GM12878 (cell line): ENCODE measurements around the gene REEP2. TPM values are rescaled to one million over a fixed set of nuclear protein-coding genes. Genes with fewer than 3 reads are reported as not detected.

Source experiments
- ATAC-seq: fragments of 200-7000 bp; cut with Tn5 transposase; 3 replicates; pipeline ENCODE4 v1.9.1; 2020; ENCODE audit warnings: mild to moderate bottlenecking, moderate library complexity
- BruUV-seq: library from RNA; stranded (reverse); fragments of 400-500 nt; replicated peaks from 2 replicates; lab custom pipeline; 2021; lab: Mats Ljungman, UMichigan
- CTCF ChIA-PET: fragments of 300-600 bp; sonication (Branson Sonifier 250); formaldehyde crosslinking; extraction: SDS; loops from one replicate; lab custom pipeline; 2021; ENCODE audit warnings: inconsistent platforms; lab: Yijun Ruan, JAX
- POLR2A ChIA-PET: fragments of 350-600 bp; formaldehyde crosslinking; extraction: SDS; loops from one replicate; lab custom pipeline; 2021; ENCODE audit warnings: inconsistent platforms; lab: Charles Lee
- RAD21 ChIA-PET: fragments of 300-600 bp; sonication (Branson Sonifier 250); formaldehyde crosslinking; loops from one replicate; lab custom pipeline; 2023; ENCODE audit warnings: antibody characterized with exemption; ENCODE audit not compliant: unreplicated experiment; lab: Charles Lee
- SMC1A ChIA-PET: fragments of 300-600 bp; sonication (Branson Sonifier 250); formaldehyde crosslinking; loops from one replicate; lab custom pipeline; 2023; ENCODE audit not compliant: unreplicated experiment, uncharacterized antibody; lab: Charles Lee
- DNase-seq: peaks from one replicate; pipeline ENCODE4 v3.0.0-alpha.2; 2011; ENCODE audit warnings: low read depth, low spot score
- FAIRE-seq: peaks from 3 replicates; lab custom pipeline; 2011; peaks lifted over from hg19 to GRCh38; lab: Jason Lieb, UNC
- H2AFZ ChIP-seq: 2 replicates; pipeline ENCODE4 v1.6.0; 2011; ENCODE audit warnings: low read depth, low read length, control low read depth; ENCODE audit not compliant: control insufficient read depth
- H3K27ac ChIP-seq: 2 replicates; pipeline ENCODE4 v1.5.1; 2011; ENCODE audit warnings: control low read depth; ENCODE audit not compliant: control insufficient read depth, insufficient read depth
- H3K27me3 ChIP-seq, 2 experiments: replicated peaks in 1 of 2; 2 replicates each; pipeline versions ENCODE4 v1.6.0 to v1.6.1; 2011; ENCODE audit warnings: low read length in 1 of 2; ENCODE audit not compliant: control insufficient read depth in 2 of 2, insufficient read depth in 2 of 2
- H3K36me3 ChIP-seq, 2 experiments: 2 replicates each; pipeline ENCODE4 v1.5.1; 2011; ENCODE audit warnings: low read length in 1 of 2; ENCODE audit not compliant: control insufficient read depth in 2 of 2, insufficient read depth in 2 of 2
- H3K4me1 ChIP-seq: 2 replicates; pipeline ENCODE4 v1.6.1; 2011; ENCODE audit warnings: mild to moderate bottlenecking, low read length, moderate library complexity, mixed read lengths; ENCODE audit not compliant: control insufficient read depth, insufficient read depth
- H3K4me2 ChIP-seq: 2 replicates; pipeline ENCODE4 v1.6.0; 2011; ENCODE audit warnings: control low read depth; ENCODE audit not compliant: control insufficient read depth, insufficient read depth
- H3K4me3 ChIP-seq: fragments of 200-600 bp; sonication (generic); 2 replicates; pipeline ENCODE4 v1.5.1; 2016
- H3K79me2 ChIP-seq: 2 replicates; pipeline ENCODE4 v1.6.0; 2011; ENCODE audit warnings: low read length; ENCODE audit not compliant: control insufficient read depth, insufficient read depth
- H3K9ac ChIP-seq: 2 replicates; pipeline ENCODE4 v1.8.0; 2011; ENCODE audit warnings: low read length, control low read depth, mixed read lengths; ENCODE audit not compliant: control insufficient read depth, insufficient read depth
- H3K9me3 ChIP-seq: replicated peaks from 3 replicates; pipeline ENCODE4 v1.5.1; 2011; ENCODE audit warnings: mild to moderate bottlenecking, low read length; ENCODE audit not compliant: control insufficient read depth, insufficient read depth
- H4K20me1 ChIP-seq: 2 replicates; pipeline ENCODE4 v1.6.0; 2011; ENCODE audit not compliant: control insufficient read depth, insufficient read depth
- BMI1 ChIP-seq: fragments of 450-650 bp; IDR thresholded peaks from 2 replicates; pipeline ENCODE4 v1.6.1; 2016; ENCODE audit warnings: mild to moderate bottlenecking, moderate library complexity, borderline replicate concordance
- CHD1 ChIP-seq: IDR thresholded peaks from 2 replicates; pipeline ENCODE4 v1.6.1; 2012; ENCODE audit warnings: low read depth, low read length, improper control_type of control experiment
- MEF2A ChIP-seq: IDR thresholded peaks from 2 replicates; pipeline ENCODE4 v1.6.1; 2011; ENCODE audit warnings: low read depth, mild to moderate bottlenecking, low read length, moderate library complexity; ENCODE audit not compliant: insufficient read depth
- REST ChIP-seq: IDR thresholded peaks from 2 replicates; pipeline ENCODE4 v1.6.1; 2012; ENCODE audit warnings: mild to moderate bottlenecking, low read depth, low read length
- SREBF2 ChIP-seq: IDR thresholded peaks from 2 replicates; pipeline ENCODE4 v1.6.1; 2012; ENCODE audit warnings: mild to moderate bottlenecking, low read length
- WGBS: methylation state at CpG from one replicate; pipeline ENCODE4 v1.1.6; 2016; ENCODE audit warnings: low lambda C conversion rate; ENCODE audit not compliant: insufficient replicate concordance, insufficient coverage; ENCODE audit errors: missing lambda C conversion rate; 5-methylcytosine and 5-hydroxymethylcytosine counted together
- in situ Hi-C: fragments of 300-500 bp; cut with MboI; formaldehyde crosslinking; loops from 9 replicates; pipeline ENCODE4 v1.14.3; 2018; ENCODE audit warnings: mixed read lengths
- intact Hi-C: fragments of 100-400 bp; cut with micrococcal nuclease; formaldehyde crosslinking; loops from one replicate; pipeline ENCODE4 v1.14.2; 2022; ENCODE audit not compliant: unreplicated experiment
- polyA plus RNA-seq, 11 experiments: library from polyadenylated mRNA; depleted of rRNA in 4 of 11; unstranded in 6 of 11; stranded (reverse) in 5 of 11; fragments of >200 nt; fragmentation: Nextera tagmentation in 4 of 11; fragmentation: Illumina TruSeq in 1 of 11; extraction: Ambion mirVana in 4 of 11; extraction: Trizol in 1 of 11; gene quantifications; 1 replicate in 1 of 11; 2 replicates in 10 of 11; pipeline versions ENCODE4 v1.2.1 to v1.2.3, GENCODE V29; 2011 to 2016; ENCODE audit warnings: inconsistent platforms in 2 of 11, missing spikeins in 2 of 11, low read depth in 1 of 11
- total RNA-seq, 4 experiments: library from RNA; depleted of rRNA in 3 of 4; stranded (reverse); fragments of >200 nt in 3 of 4; fragmentation: Illumina TruSeq in 1 of 4; extraction: Trizol in 1 of 4; gene quantifications; 2 replicates each; pipeline versions ENCODE4 v1.2.1 to v1.2.3, GENCODE V29; 2013 to 2021

Gene REEP2
- total and polyA plus RNA-seq, 10 of the 15 experiments (the other 5 are each of a cell fraction or from before 2014, with no cell fraction given): 0.10 to 3.1 (median 2.0) TPM

- TF ChIP-seq CHD1: no peak
- no peak for TF ChIP-seq REST
- no peak for TF ChIP-seq SREBF2
Observed at GRCh38 chr5:138448070-138448469, 9.2 kb downstream of the REEP2 start (continued).

- in situ Hi-C loops: no loop called here
- no TSS peak for BruUV-seq
- FAIRE-seq: no peak
- no peak for TF ChIP-seq MEF2A
- peak; percentile 41; the same call in 1 of the 2 replicates for TF ChIP-seq BMI1
- TF ChIP-seq, all 136 proteins: peak for 1
- Histone ChIP-seq H3K4me1 (peaks cover 4% of the 10 kb centered on the region; the same call in 1 of the 2 replicates), H4K20me1 (no peaks in the 10 kb centered on the region), H3K27ac (no peak overlapping the region), H2AFZ (no peak overlapping the region), H3K4me3 (no peak overlapping the region), H3K9me3 (no peaks in the 10 kb centered on the region), H3K79me2 (no peaks in the 10 kb centered on the region), H3K4me2 (no peak overlapping the region), H3K9ac (no peak overlapping the region), H3K36me3 (no peaks in the 10 kb centered on the region), H3K27me3 (no peaks in the 10 kb centered on the region)
- intact Hi-C loops: no loop called here
- SMC1A ChIA-PET: interaction anchor here (0.5 to 5.4 kb wide), 9 partner anchors 10 to 1104 kb away, joined by 3 to 58 read pairs (median 4); partner anchors contain the start of gene REEP2
- POLR2A ChIA-PET: interaction anchor here (0.6 to 1.9 kb wide), 5 partner anchors 10 to 55 kb away, joined by 4 to 9 read pairs (median 4); partner anchors contain the start of genes EGR1 and REEP2
- WGBS: 36% methylated on average over 9 of the region's 9 CpGs
- no peak for ATAC-seq
- RAD21 ChIA-PET: interaction anchor here (0.5 to 5.8 kb wide), 6 partner anchors 9 to 268 kb away, joined by 3 to 56 read pairs (median 7); partner anchors contain the start of gene EGR1
- CTCF ChIA-PET: interaction anchor here (0.5 to 7.0 kb wide), 30 partner anchors 7 to 271 kb away, joined by 3 to 123 read pairs (median 6); partner anchors contain the start of genes BRD8, CDC25C, EGR1 and ETF1
- no peak for DNase-seq
Observed at GRCh38 chr5:138448481-138449398, 9.9 kb downstream of the REEP2 start.
